Vagina (tissue), 2 donors: Measurements from ENCODE around the gene FAIM2. TPM values are rescaled to one million over a fixed set of nuclear protein-coding genes. Genes with fewer than 3 reads are reported as not detected.

Experiments
- DNase-seq, 2 donors: peaks; one replicate each; pipeline ENCODE4 v3.0.0-alpha.2; 2017; ENCODE audit errors: extremely low spot score in 2 of 2
- H3K27ac ChIP-seq: fragments of 200-600 bp; sonication (generic); one replicate; pipeline ENCODE4 v1.5.1; 2019
- H3K27me3 ChIP-seq: fragments of 200-600 bp; sonication (generic); one replicate; pipeline ENCODE4 v1.5.1; 2019
- H3K36me3 ChIP-seq, 2 donors: fragments of 200-600 bp; sonication (generic); one replicate each; pipeline ENCODE4 v1.5.1; 2017 to 2019
- H3K4me1 ChIP-seq: fragments of 200-600 bp; sonication (generic); one replicate; pipeline ENCODE4 v1.5.1; 2019
- H3K4me3 ChIP-seq, 2 donors: fragments of 200-600 bp; sonication (generic); 1 replicate in 1 of 2; 2 replicates in 1 of 2; pipeline ENCODE4 v1.5.1; 2016 to 2019
- H3K9me3 ChIP-seq: fragments of 200-600 bp; sonication (generic); one replicate; pipeline ENCODE4 v1.5.1; 2019
- CTCF ChIP-seq, 3 experiments: fragments of 450-650 bp in 2 of 3; fragments of 200-600 bp in 1 of 3; sonication (generic) in 1 of 3; IDR thresholded peaks; one replicate each; pipeline ENCODE4 v1.5.1; 2017 to 2019; ENCODE audit warnings: antibody characterized with exemption in 3 of 3, mild to moderate bottlenecking in 2 of 3, moderate library complexity in 2 of 3
- POLR2A ChIP-seq, 2 donors: fragments of 450-650 bp; IDR thresholded peaks; one replicate each; pipeline ENCODE4 v1.6.1; 2017; ENCODE audit warnings: antibody characterized with exemption in 2 of 2, mild to moderate bottlenecking in 2 of 2, moderate library complexity in 2 of 2
- POLR2AphosphoS5 ChIP-seq, 2 donors: sonication (generic); formaldehyde crosslinking; IDR thresholded peaks; one replicate each; pipeline ENCODE4 v1.9.0; 2017; ENCODE audit warnings: antibody characterized with exemption in 2 of 2, mild to moderate bottlenecking in 2 of 2, low read depth in 1 of 2; ENCODE audit not compliant: insufficient read depth in 1 of 2
- intact Hi-C: fragments of 100-400 bp; cut with DNase I; formaldehyde crosslinking; loops from one replicate; pipeline ENCODE4 v1.15.1; 2023
- total RNA-seq: library from RNA; depleted of rRNA; stranded (reverse); fragments of >200 nt; gene quantifications from one replicate; pipeline ENCODE4 v1.2.3, GENCODE V29; 2016

Gene FAIM2
- total RNA-seq, 1 donor from 2014 or later = 19.4 TPM

- H3K36me3 ChIP-seq = no peaks in the 10 kb centered on the region
- no peak overlapping the region for H3K4me3 ChIP-seq
- intact Hi-C loops = no loop called here
- TF ChIP-seq CTCF (IDR thresholded peaks at IDR 0.05) (no peak), POLR2A (IDR thresholded peaks at IDR 0.05) (no peak), POLR2AphosphoS5 (IDR thresholded peaks at IDR 0.05; ENCODE audit: insufficient read depth in 1 of 2, low read depth in 1 of 2) (no peak)
- H3K4me1 ChIP-seq = peaks cover under 1% of the 10 kb centered on the region
- no peaks in the 10 kb centered on the region for H3K9me3 ChIP-seq
- no peaks in the 10 kb centered on the region for H3K27me3 ChIP-seq
- no peak overlapping the region for H3K27ac ChIP-seq
- no peak for DNase-seq
Observed at GRCh38 chr12:49878021-49878420, 25.7 kb downstream of the FAIM2 start.

- TF ChIP-seq POLR2AphosphoS5 (IDR thresholded peaks at IDR 0.05; ENCODE audit: insufficient read depth in 1 of 2, low read depth in 1 of 2) = no peak
- no peak for TF ChIP-seq CTCF (IDR thresholded peaks at IDR 0.05)
- TF ChIP-seq POLR2A (IDR thresholded peaks at IDR 0.05) = no peak
- Histone ChIP-seq H3K27ac (no peak overlapping the region), H3K36me3 (no peaks in the 10 kb centered on the region), H3K9me3 (no peaks in the 10 kb centered on the region), H3K4me3 (no peak overlapping the region), H3K4me1 (peaks cover 5% of the 10 kb centered on the region), H3K27me3 (no peaks in the 10 kb centered on the region)
- intact Hi-C loops = no loop called here
- DNase-seq = no peak
Observed at GRCh38 chr12:49877066-49877465, 26.6 kb downstream of the FAIM2 start.

- no peak for TF ChIP-seq CTCF (IDR thresholded peaks at IDR 0.05)
- no peak for TF ChIP-seq POLR2AphosphoS5 (IDR thresholded peaks at IDR 0.05; ENCODE audit: insufficient read depth in 1 of 2, low read depth in 1 of 2)
- TF ChIP-seq POLR2A (IDR thresholded peaks at IDR 0.05) = no peak
- Histone ChIP-seq H3K9me3 (no peaks in the 10 kb centered on the region), H3K27me3 (no peaks in the 10 kb centered on the region), H3K4me3 (no peak overlapping the region), H3K27ac (no peak overlapping the region), H3K36me3 (no peaks in the 10 kb centered on the region), H3K4me1 (peaks cover 5% of the 10 kb centered on the region)
- DNase-seq = no peak
- intact Hi-C loops = no loop called here
Observed at GRCh38 chr12:49876070-49876469, 27.6 kb downstream of the FAIM2 start.

GRCh38 chr12:49875115-49875720 is 28.5 kb downstream of the FAIM2 start:
- Histone ChIP-seq H3K4me1 (peaks cover 5% of the 10 kb centered on the region), H3K27me3 (no peaks in the 10 kb centered on the region), H3K27ac (no peak overlapping the region), H3K9me3 (no peaks in the 10 kb centered on the region), H3K36me3 (no peaks in the 10 kb centered on the region), H3K4me3 (no peak overlapping the region)
- intact Hi-C loops = no loop called here
- no peak for DNase-seq
- TF ChIP-seq POLR2A (IDR thresholded peaks at IDR 0.05) (no peak), CTCF (IDR thresholded peaks at IDR 0.05) (no peak), POLR2AphosphoS5 (IDR thresholded peaks at IDR 0.05; ENCODE audit: insufficient read depth in 1 of 2, low read depth in 1 of 2) (no peak)

- intact Hi-C loops = no loop called here
- H3K36me3 ChIP-seq = no peaks in the 10 kb centered on the region
- no peak for TF ChIP-seq POLR2A (IDR thresholded peaks at IDR 0.05)
- no peak for TF ChIP-seq CTCF (IDR thresholded peaks at IDR 0.05)
- no peak for TF ChIP-seq POLR2AphosphoS5 (IDR thresholded peaks at IDR 0.05; ENCODE audit: insufficient read depth in 1 of 2, low read depth in 1 of 2)
Observed at GRCh38 chr12:49874142-49874897, 29.4 kb downstream of the FAIM2 start.

More at GRCh38 chr12:49874142-49874897, 29.4 kb downstream of the FAIM2 start:
- H3K4me1 ChIP-seq = peaks cover 14% of the 10 kb centered on the region
- H3K4me3 ChIP-seq = no peak overlapping the region
- H3K27me3 ChIP-seq = no peaks in the 10 kb centered on the region
- no peaks in the 10 kb centered on the region for H3K9me3 ChIP-seq
- DNase-seq = no peak
- H3K27ac ChIP-seq = no peak overlapping the region
